ENCODE data around the gene IL2RA. TPM values are rescaled to one million over a fixed set of nuclear protein-coding genes. Genes with fewer than 3 reads are reported as not detected.

IL2RA gene
- total RNA-seq, 2 donors from 2014 or later: 51.7 to 59.2 TPM

DNA sequence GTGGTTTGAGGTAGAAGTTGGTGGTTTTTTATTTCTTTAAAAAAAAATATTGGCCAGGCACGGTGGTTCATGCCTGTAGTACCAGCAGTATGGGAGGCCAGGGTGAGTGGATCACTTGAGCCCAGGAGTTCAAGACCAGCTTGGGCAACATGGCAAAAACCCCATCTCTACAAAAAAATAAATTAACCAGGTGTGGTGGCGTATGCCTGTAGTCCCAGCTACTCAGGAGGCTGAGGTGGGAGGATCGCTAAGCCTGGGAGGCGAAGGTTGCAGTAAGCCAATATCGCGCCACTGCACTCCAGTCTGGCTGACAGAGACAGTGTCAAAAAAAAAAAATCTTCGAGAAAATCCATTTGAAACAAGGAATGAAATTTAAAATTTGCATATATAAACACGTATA is 1.1 kb downstream of the IL2RA start:
- Mint-ChIP-seq H3K4me3 (peak overlapping the region; percentile 96), H3K27me3 (no peaks in the 10 kb centered on the region), H3K27ac (peak overlapping the region; percentile 95), H3K4me1 (peaks cover 60% of the 10 kb centered on the region), H3K36me3 (ENCODE audit: low read depth) (no peaks in the 10 kb centered on the region)
- DNase-seq (no peak), ATAC-seq (peak; percentile 8)
- H3K9me3 ChIP-seq (ENCODE audit: control insufficient read depth, low read length, poor library complexity, severe bottlenecking): peaks cover 9% of the 10 kb centered on the region

DNA sequence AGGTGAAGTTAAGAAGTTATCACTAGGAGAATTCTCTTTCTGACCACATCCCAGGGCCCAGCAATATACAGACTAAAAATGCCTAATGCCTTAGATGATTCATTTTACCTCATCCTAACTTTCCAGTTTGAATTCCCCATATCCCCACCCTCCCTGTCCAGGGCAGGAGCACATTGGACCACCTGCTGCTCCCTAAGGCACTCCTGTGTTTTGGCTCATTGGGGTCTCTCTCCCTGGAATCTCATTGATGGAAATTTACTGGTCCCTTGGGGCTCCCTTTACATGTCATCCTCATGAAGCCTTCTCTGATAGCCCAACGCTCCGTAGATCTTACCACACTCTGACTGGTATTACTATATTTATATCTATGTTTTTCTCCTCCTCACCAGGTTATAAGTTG is 2.7 kb downstream of the IL2RA start:
- no peak for ATAC-seq

DNA sequence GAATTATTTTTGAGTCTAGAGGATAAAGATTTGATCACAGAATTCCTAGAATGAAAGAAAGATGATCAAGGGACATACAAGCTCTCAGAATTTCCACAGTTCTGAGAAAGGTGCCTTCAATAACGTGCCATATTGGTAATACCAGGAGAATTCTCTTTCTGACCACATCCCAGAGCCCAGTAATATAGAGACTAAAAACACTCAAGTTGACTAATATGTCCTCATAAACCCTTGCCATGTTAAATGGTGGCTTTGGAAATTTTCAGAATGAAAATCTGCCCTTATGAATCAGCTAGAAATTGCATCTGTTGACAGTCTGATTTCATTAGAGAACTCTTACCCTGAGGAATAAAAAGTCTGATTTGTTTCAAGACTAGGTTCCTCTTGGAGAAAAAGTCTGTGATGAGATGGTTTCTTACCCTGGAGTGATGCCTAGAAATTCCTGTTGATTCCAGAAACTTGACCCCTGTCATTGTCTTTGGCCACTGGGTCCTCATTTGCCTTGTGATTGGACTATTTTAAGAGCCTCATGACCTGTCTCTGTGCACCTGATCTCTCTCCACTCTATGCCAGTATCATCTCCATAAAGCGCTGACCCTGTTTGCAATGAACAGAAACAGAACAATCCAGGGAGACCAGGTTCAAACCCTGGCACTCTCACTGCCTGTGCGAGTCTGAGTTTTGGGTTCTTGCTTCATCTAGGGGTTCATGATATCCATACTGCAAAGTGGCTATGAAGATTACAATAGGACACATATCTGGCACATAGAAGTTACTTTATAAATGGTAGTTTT is 3.3 kb downstream of the IL2RA start:
- ATAC-seq (no peak), DNase-seq (no peak)
- peak overlapping the region; percentile 95 for H3K27ac Mint-ChIP-seq
- peak overlapping the region; percentile 68 for H3K4me3 Mint-ChIP-seq
- no peaks in the 10 kb centered on the region for H3K27me3 Mint-ChIP-seq
- peaks cover 58% of the 10 kb centered on the region for H3K4me1 Mint-ChIP-seq
- no peaks in the 10 kb centered on the region for H3K36me3 Mint-ChIP-seq (ENCODE audit: low read depth)
- peaks cover 9% of the 10 kb centered on the region for H3K9me3 ChIP-seq (ENCODE audit: control insufficient read depth, low read length, poor library complexity, severe bottlenecking)

More for the DNA sequence above, 2.7 kb downstream of the IL2RA start:
- H3K27ac Mint-ChIP-seq: peak overlapping the region; percentile 95
- H3K27me3 Mint-ChIP-seq: no peaks in the 10 kb centered on the region
- H3K9me3 ChIP-seq (ENCODE audit: control insufficient read depth, low read length, poor library complexity, severe bottlenecking): peaks cover 9% of the 10 kb centered on the region
- H3K36me3 Mint-ChIP-seq (ENCODE audit: low read depth): no peaks in the 10 kb centered on the region
- DNase-seq: no peak
- peak overlapping the region; percentile 96 for H3K4me3 Mint-ChIP-seq
- H3K4me1 Mint-ChIP-seq: peaks cover 56% of the 10 kb centered on the region

DNA sequence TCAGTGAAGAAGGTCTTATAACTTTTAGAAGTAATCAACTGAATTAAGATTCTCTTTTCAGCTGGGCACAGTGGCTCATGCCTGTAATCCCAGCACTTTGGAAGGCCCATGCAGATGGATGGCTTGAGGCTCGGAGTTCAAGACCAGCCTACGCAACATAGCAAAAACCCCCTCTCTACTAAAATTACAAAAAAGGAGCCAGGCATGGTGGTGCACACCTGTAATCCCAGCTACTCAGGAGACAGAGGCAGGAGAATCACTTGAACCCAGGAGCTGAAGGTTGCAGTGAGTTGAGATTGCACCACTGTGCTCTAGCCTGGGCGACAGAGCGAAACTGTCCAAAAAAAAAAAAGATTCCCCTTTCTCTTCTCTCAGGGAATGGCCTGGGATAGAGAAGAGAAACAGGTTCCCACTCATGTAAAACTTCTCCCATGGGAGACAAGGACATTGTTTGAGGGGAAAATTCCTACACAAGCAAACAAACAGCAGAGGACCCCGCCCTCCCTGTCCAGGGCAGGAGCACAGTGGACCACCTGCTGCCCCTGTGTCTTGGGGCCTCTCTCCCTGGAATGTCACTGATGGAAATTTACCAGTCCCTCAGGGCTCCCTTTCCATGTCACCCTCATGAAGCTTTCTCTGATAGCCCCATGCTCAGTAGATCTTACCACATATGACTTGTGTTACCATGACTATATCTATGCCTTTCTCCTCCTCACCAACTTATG is 5.6 kb downstream of the IL2RA start:
- Mint-ChIP-seq H3K4me1 (peaks cover 71% of the 10 kb centered on the region), H3K27me3 (no peaks in the 10 kb centered on the region), H3K4me3 (peak overlapping the region; percentile 49), H3K27ac (peak overlapping the region; percentile 95), H3K36me3 (ENCODE audit: low read depth) (no peaks in the 10 kb centered on the region)
- ATAC-seq: no peak
- peaks cover 9% of the 10 kb centered on the region for H3K9me3 ChIP-seq (ENCODE audit: control insufficient read depth, low read length, poor library complexity, severe bottlenecking)
- no peak for DNase-seq

DNA sequence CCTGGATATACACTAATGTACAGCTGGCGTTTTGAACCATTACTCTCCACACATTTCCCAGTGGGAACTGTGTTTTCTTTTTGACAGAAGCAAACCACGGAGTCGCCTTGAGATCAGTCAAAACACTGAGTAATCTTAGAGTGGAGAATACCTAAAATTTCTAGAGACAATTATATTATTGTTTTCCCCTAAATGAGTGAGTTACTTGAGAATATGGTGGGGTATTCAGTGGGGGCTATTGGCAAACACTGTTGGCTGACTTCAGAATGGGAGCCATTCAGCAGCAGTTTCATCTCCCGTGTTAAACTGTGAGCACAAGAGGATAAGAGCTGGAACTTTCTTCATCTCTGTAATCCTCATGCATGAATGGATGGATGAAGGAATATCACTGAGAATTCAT is 6.2 kb downstream of the IL2RA start:
- DNase-seq (no peak), ATAC-seq (no peak)
- H3K27ac Mint-ChIP-seq: peak overlapping the region; percentile 95
- H3K4me3 Mint-ChIP-seq: no peak overlapping the region
- no peaks in the 10 kb centered on the region for H3K27me3 Mint-ChIP-seq
- peaks cover 9% of the 10 kb centered on the region for H3K9me3 ChIP-seq (ENCODE audit: control insufficient read depth, low read length, poor library complexity, severe bottlenecking)
- H3K36me3 Mint-ChIP-seq (ENCODE audit: low read depth): no peaks in the 10 kb centered on the region
- peaks cover 74% of the 10 kb centered on the region for H3K4me1 Mint-ChIP-seq

DNA sequence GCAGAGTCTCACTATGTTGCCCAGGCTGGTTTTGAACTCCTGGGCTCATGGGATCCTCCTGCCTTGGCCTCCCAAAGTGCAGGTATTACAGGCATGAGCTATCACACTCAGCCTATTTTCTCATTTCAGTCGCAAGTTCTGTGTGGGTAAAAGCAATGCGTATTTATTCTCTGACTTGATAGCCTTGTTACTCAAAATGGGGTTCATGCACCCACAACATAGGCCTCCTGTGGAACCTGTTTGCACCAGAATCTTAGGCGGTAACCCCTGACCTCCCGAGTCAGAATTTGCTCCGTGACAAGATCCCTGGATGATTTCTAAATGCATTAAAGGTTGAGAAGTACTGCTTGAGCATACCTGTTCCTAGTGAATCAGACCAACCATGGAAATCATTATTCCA is 7.3 kb downstream of the IL2RA start:
- no peaks in the 10 kb centered on the region for H3K9me3 ChIP-seq (ENCODE audit: control insufficient read depth, low read length, poor library complexity, severe bottlenecking)
- Mint-ChIP-seq H3K27me3 (no peaks in the 10 kb centered on the region), H3K4me3 (peak overlapping the region; percentile 86), H3K27ac (peak overlapping the region; percentile 99), H3K36me3 (ENCODE audit: low read depth) (no peaks in the 10 kb centered on the region), H3K4me1 (peaks cover 78% of the 10 kb centered on the region)
- DNase-seq: no peak
- no peak for ATAC-seq

DNA sequence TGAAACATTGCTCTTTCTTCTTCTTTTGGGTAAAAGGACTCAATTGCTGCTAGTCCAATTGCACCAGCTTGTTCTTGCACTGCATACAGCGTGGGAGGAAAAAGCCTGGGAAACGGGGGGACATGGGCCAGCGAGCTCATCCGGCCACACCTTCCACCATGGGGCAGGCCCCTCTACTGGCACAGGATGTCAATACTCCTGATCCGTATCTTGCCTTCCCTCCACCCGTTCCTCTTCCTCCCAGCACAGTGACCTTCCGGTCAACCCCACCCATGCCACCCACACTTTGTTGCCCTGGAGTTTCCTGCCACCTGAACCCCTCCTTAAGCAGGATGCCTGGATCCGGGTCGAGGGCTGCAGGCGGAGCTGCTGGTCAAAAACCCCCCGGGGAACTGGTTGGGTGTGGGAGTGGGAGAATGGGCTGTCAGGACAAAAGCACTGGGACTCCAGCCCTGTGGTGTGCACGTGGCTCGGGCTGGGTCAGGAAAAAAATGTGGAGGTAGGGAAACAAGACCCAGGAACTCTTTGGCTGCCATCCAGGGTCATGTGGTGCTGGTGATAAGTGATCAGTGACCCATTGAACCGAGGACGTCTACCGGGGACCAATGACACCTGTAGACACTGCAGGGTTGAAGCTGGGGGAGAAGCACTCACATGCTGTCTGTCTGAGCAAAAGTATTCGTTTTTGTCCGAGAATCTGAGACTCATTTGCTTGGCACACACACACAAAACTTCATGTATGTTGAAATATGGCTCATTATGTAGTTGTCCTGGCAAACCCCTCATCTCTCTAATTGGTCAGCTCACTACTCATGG is 8.1 kb downstream of the IL2RA start:
- no peaks in the 10 kb centered on the region for H3K27me3 Mint-ChIP-seq
- DNase-seq (no peak), ATAC-seq (no peak)
- no peaks in the 10 kb centered on the region for H3K9me3 ChIP-seq (ENCODE audit: control insufficient read depth, low read length, poor library complexity, severe bottlenecking)
- H3K36me3 Mint-ChIP-seq (ENCODE audit: low read depth): peaks cover 2% of the 10 kb centered on the region
- peak overlapping the region; percentile 99 for H3K27ac Mint-ChIP-seq
- H3K4me1 Mint-ChIP-seq: peaks cover 76% of the 10 kb centered on the region
- peak overlapping the region; percentile 86 for H3K4me3 Mint-ChIP-seq

DNA sequence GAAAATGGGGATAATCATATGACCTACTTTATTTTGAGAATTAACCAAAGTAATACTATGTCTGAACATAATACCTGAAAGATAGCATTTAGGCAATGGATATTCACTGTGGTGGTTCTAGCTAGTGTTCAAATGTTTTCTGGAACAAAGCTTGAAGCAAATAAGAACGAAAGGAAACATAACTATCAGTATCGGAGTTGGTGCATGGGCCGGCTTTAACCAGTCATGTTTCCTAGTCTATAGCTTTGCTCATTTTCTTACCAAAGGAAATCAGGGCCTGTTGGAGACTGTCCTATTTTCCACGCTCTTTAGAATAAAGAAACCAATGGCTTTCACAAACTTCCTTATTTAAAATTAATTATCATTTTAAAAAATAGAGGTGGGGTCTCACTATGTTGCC is 8.9 kb downstream of the IL2RA start:
- DNase-seq (no peak), ATAC-seq (no peak)
- H3K27ac Mint-ChIP-seq: peak overlapping the region; percentile 99
- no peaks in the 10 kb centered on the region for H3K9me3 ChIP-seq (ENCODE audit: control insufficient read depth, low read length, poor library complexity, severe bottlenecking)
- H3K27me3 Mint-ChIP-seq: no peaks in the 10 kb centered on the region
- peaks cover 75% of the 10 kb centered on the region for H3K4me1 Mint-ChIP-seq
- H3K36me3 Mint-ChIP-seq (ENCODE audit: low read depth): peaks cover 2% of the 10 kb centered on the region
- H3K4me3 Mint-ChIP-seq: peak overlapping the region; percentile 95

DNA sequence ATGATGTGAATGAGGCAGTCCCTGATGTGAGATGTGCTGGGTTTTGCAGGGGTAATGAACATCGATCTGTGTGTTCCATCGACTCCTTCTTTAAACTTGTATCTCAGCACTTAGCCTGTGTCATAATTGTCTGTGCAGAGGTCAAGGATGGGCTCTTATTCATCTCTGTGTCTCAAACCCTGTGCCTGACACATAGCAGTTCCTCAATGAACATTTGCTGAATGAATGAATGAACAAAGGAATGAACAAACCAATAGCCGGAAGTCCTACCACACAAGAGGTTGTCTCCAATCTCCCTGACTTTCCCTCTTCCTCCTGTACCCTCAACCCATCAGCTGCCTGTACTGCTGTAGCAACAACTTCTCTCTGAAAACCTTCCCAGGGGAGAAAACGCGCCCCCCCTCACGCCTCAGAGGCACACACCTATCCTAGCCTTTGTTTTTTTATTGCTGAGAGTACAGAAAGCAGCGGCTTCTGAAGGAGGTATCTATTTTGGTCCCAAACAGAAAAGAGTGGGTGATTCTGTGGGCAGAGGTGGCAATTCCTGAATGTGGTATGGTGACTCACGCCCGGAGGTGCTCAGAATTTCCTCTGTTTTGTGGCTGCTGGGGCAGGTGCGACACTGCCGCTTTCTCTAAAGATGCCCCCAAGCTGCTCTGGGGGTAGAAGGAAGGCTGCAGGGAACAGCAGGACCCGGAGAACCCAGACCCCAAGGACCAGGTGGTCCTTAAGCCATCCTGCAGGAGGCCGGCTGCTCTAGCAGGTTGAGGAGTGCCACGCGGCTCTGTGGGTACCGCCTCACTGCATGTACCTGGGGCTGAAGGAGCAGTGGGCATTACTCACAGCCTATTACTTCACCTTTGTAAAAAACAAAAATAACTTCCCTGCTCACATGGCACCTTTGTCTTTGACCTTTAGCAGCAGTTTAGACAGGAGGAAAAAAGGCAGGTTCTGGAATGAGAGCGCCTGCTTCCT is 9.6 kb downstream of the IL2RA start:
- peak; percentile 52 for ATAC-seq
- Mint-ChIP-seq H3K36me3 (ENCODE audit: low read depth) (peaks cover 5% of the 10 kb centered on the region), H3K27me3 (no peaks in the 10 kb centered on the region), H3K4me1 (peaks cover 74% of the 10 kb centered on the region), H3K4me3 (peak overlapping the region; percentile 95), H3K27ac (peak overlapping the region; percentile 99)
- no peaks in the 10 kb centered on the region for H3K9me3 ChIP-seq (ENCODE audit: control insufficient read depth, low read length, poor library complexity, severe bottlenecking)
- peak in 2 of 3 donors; percentile 41 to 70 for DNase-seq

DNA sequence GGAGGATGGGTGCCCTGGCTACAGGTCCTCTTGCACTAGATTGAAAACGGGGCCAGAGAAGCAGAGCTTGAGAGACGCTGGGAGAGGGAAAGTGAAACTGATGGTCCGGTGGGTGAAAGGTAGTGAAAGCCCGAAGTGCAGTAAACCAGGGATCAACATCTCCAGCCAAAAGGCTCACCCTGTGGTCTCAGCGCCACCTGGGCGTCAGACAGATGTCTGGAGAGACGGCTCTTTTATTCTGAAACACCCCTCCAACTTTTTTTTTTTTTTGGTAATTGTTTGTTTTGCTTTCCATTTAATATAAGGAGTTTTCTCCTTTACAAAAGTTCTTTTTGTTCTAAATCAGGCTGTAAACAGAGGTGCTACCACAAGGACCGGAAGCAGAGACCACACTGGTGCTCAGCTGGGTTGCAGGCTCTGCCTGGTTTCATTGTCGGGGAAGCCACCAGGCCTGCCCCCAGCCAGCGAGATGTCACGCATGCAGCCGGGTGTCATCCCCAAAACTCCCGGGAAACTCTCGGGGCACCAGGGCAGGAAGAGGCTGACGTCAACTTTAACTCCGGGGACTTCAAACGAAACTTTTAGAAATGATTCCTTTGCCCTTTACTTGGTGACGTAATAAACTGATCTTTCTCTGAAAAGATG is 11.2 kb downstream of the IL2RA start:
- peaks cover 5% of the 10 kb centered on the region for H3K36me3 Mint-ChIP-seq (ENCODE audit: low read depth)
- H3K27me3 Mint-ChIP-seq: no peaks in the 10 kb centered on the region
- peaks cover 76% of the 10 kb centered on the region for H3K4me1 Mint-ChIP-seq
- H3K27ac Mint-ChIP-seq: peak overlapping the region; percentile 99
- DNase-seq: peak; percentile 82 to 95 (median 84)
- ATAC-seq: peak; percentile 87
- H3K9me3 ChIP-seq (ENCODE audit: control insufficient read depth, low read length, poor library complexity, severe bottlenecking): no peaks in the 10 kb centered on the region
- H3K4me3 Mint-ChIP-seq: peak overlapping the region; percentile 95

DNA sequence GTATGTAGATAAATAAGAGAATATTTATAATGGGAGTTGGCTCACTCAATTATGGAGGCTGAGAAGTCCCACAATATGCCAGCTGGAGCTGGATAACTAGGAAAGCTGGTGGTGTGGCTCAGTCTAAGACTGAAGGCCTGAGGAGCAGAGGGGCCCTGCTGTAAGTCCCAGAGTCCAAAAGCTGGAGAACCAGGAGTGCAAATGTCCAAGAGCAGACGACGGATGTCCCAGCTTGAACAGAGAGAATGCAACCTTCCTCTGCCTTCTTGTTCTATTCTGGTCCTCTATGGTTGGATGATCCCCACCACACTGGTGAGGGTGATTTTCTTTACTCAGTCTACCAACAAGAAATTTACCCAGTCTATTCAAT is 13.2 kb downstream of the IL2RA start:
- Mint-ChIP-seq H3K4me1 (peaks cover 83% of the 10 kb centered on the region), H3K36me3 (ENCODE audit: low read depth) (peaks cover 5% of the 10 kb centered on the region), H3K27ac (peak overlapping the region; percentile 99), H3K4me3 (peak overlapping the region; percentile 36), H3K27me3 (no peaks in the 10 kb centered on the region)
- no peaks in the 10 kb centered on the region for H3K9me3 ChIP-seq (ENCODE audit: control insufficient read depth, low read length, poor library complexity, severe bottlenecking)
- ATAC-seq (no peak), DNase-seq (no peak)

Data from T-helper 17 cell (primary cell).